H9 (cell line): ENCODE data around the gene DDX47. TPM values are rescaled to one million over a fixed set of nuclear protein-coding genes. Genes with fewer than 3 reads are reported as not detected.

ENCODE experiments used
- DNase-seq: peaks from one replicate; pipeline ENCODE4 v3.0.0-alpha.2; 2017
- H2AFZ ChIP-seq: one replicate; pipeline ENCODE4 v1.6.1; 2013; ENCODE audit warnings: mild to moderate bottlenecking, low read length, control low read depth, moderate library complexity
- H2AK5ac ChIP-seq: 2 replicates; pipeline ENCODE4 v1.6.1; 2013; ENCODE audit warnings: low read length, control low read depth, mixed read lengths; ENCODE audit not compliant: insufficient read length
- H2BK120ac ChIP-seq: one replicate; pipeline ENCODE4 v1.6.1; 2013; ENCODE audit warnings: low read depth, mild to moderate bottlenecking, low read length, control low read depth, inconsistent platforms; ENCODE audit not compliant: poor library complexity, severe bottlenecking
- H2BK12ac ChIP-seq: 2 replicates; pipeline ENCODE4 v1.6.1; 2013; ENCODE audit warnings: low read length, control low read depth, mixed read lengths, low read depth; ENCODE audit not compliant: insufficient read length
- H2BK15ac ChIP-seq: 2 replicates; pipeline ENCODE4 v1.6.1; 2013; ENCODE audit warnings: low read depth, low read length, control low read depth
- H2BK20ac ChIP-seq: one replicate; pipeline ENCODE4 v1.6.1; 2013; ENCODE audit warnings: low read depth, mild to moderate bottlenecking, low read length, control low read depth, inconsistent platforms; ENCODE audit not compliant: poor library complexity, severe bottlenecking
- H2BK5ac ChIP-seq: 2 replicates; pipeline ENCODE4 v1.6.1; 2013; ENCODE audit warnings: low read length, control low read depth, mixed read lengths; ENCODE audit not compliant: insufficient read length
- H3K14ac ChIP-seq: 2 replicates; pipeline ENCODE4 v1.6.1; 2013; ENCODE audit warnings: low read length, control low read depth; ENCODE audit not compliant: insufficient read depth
- H3K18ac ChIP-seq: 2 replicates; pipeline ENCODE4 v1.6.1; 2013; ENCODE audit warnings: low read depth, mild to moderate bottlenecking, mixed read lengths, low read length, control low read depth; ENCODE audit not compliant: insufficient read length
- H3K23ac ChIP-seq: 2 replicates; pipeline ENCODE4 v1.6.1; 2013; ENCODE audit warnings: low read length, control low read depth, mixed read lengths, low read depth; ENCODE audit not compliant: insufficient read length
- H3K23me2 ChIP-seq: 2 replicates; pipeline ENCODE4 v1.6.1; 2013; ENCODE audit warnings: low read depth, mild to moderate bottlenecking, mixed read lengths, low read length, control low read depth; ENCODE audit not compliant: insufficient read length, poor library complexity, severe bottlenecking
- H3K27ac ChIP-seq: 2 replicates; pipeline ENCODE4 v1.5.1; 2013; ENCODE audit warnings: low read length, control low read depth, mixed read lengths, low read depth; ENCODE audit not compliant: insufficient read length
- H3K27me3 ChIP-seq: 2 replicates; pipeline ENCODE4 v1.6.1; 2013; ENCODE audit warnings: low read length, control low read depth, inconsistent platforms; ENCODE audit not compliant: insufficient read depth
- H3K4ac ChIP-seq: 2 replicates; pipeline ENCODE4 v1.6.1; 2013; ENCODE audit warnings: low read depth, mild to moderate bottlenecking, control low read depth, inconsistent platforms, low read length, moderate library complexity
- H3K4me1 ChIP-seq: 2 replicates; pipeline ENCODE4 v1.6.1; 2013; ENCODE audit warnings: low read length, control low read depth, inconsistent platforms; ENCODE audit not compliant: insufficient read depth
- H3K4me2 ChIP-seq: 2 replicates; pipeline ENCODE4 v1.6.1; 2013; ENCODE audit warnings: low read length, control low read depth, mixed read lengths; ENCODE audit not compliant: insufficient read length, insufficient read depth
- H3K56ac ChIP-seq: 2 replicates; pipeline ENCODE4 v1.6.1; 2013; ENCODE audit warnings: low read depth, mild to moderate bottlenecking, mixed read lengths, low read length, control low read depth; ENCODE audit not compliant: insufficient read length
- H3K79me1 ChIP-seq: 2 replicates; pipeline ENCODE4 v1.6.1; 2013; ENCODE audit warnings: low read depth, mild to moderate bottlenecking, moderate library complexity, low read length, control low read depth, inconsistent platforms; ENCODE audit not compliant: insufficient read depth, poor library complexity, severe bottlenecking
- H3K79me2 ChIP-seq: 2 replicates; pipeline ENCODE4 v1.6.1; 2013; ENCODE audit warnings: low read length, control low read depth, inconsistent platforms; ENCODE audit not compliant: insufficient read depth
- H3K9ac ChIP-seq: 2 replicates; pipeline ENCODE4 v1.6.1; 2013; ENCODE audit warnings: low read length, control low read depth, mixed read lengths; ENCODE audit not compliant: insufficient read length; ENCODE audit errors: extremely low read depth
- H3K9me3 ChIP-seq: one replicate; pipeline ENCODE4 v1.6.1; 2013; ENCODE audit warnings: low read depth, low read length, inconsistent platforms; ENCODE audit not compliant: control insufficient read depth
- H3T11ph ChIP-seq: one replicate; pipeline ENCODE4 v1.6.1; 2013; ENCODE audit warnings: mild to moderate bottlenecking, low read length, control low read depth, inconsistent platforms
- H4K20me1 ChIP-seq: one replicate; pipeline ENCODE4 v1.6.1; 2013; ENCODE audit not compliant: control insufficient read depth, insufficient read length, insufficient read depth
- H4K5ac ChIP-seq: 2 replicates; pipeline ENCODE4 v1.6.1; 2013; ENCODE audit warnings: low read depth, mild to moderate bottlenecking, mixed read lengths, low read length, control low read depth; ENCODE audit not compliant: insufficient read length
- H4K8ac ChIP-seq: replicated peaks from 2 replicates; pipeline ENCODE4 v1.6.1; 2013; ENCODE audit warnings: low read length, control low read depth, mixed read lengths, low read depth; ENCODE audit not compliant: insufficient read length
- H4K91ac ChIP-seq: 2 replicates; pipeline ENCODE4 v1.6.1; 2013; ENCODE audit warnings: low read depth, mild to moderate bottlenecking, moderate library complexity, mixed read lengths, low read length, control low read depth; ENCODE audit not compliant: insufficient read length
- H3K27ac Mint-ChIP-seq, 3 experiments: 2 replicates in 2 of 3; 3 replicates in 1 of 3; pipeline ENCODE4 v1.8.0; 2020 to 2021; ENCODE audit warnings: mixed read lengths in 3 of 3, mild to moderate bottlenecking in 1 of 3, moderate library complexity in 1 of 3
- H3K27me3 Mint-ChIP-seq: 2 replicates; pipeline ENCODE4 v1.8.0; 2021; ENCODE audit warnings: low read depth, mild to moderate bottlenecking, moderate library complexity, mixed read lengths
- H3K36me3 Mint-ChIP-seq, 3 experiments: 2 replicates in 2 of 3; 3 replicates in 1 of 3; pipeline ENCODE4 v1.8.0; 2020 to 2021; ENCODE audit warnings: low read depth in 3 of 3, mixed read lengths in 3 of 3; ENCODE audit not compliant: insufficient read depth in 1 of 3
- H3K4me1 Mint-ChIP-seq, 2 experiments: 2 replicates each; pipeline ENCODE4 v1.8.0; 2020; ENCODE audit warnings: mixed read lengths in 2 of 2
- H3K4me3 Mint-ChIP-seq, 2 experiments: 2 replicates in 1 of 2; 3 replicates in 1 of 2; pipeline ENCODE4 v1.8.0; 2020 to 2021; ENCODE audit warnings: mild to moderate bottlenecking in 2 of 2, mixed read lengths in 2 of 2, moderate library complexity in 1 of 2
- H3K9me3 Mint-ChIP-seq, 2 experiments: 2 replicates in 1 of 2; 3 replicates in 1 of 2; pipeline ENCODE4 v1.8.0; 2020; ENCODE audit warnings: mild to moderate bottlenecking in 2 of 2, mixed read lengths in 2 of 2, moderate library complexity in 1 of 2
- CTCF ChIP-seq: fragments of 200-600 bp; sonication (generic); conservative IDR thresholded peaks from 3 replicates; pipeline ENCODE4 v1.8.0; 2021; ENCODE audit warnings: antibody characterized with exemption, mild to moderate bottlenecking
- WGBS: extraction: QIAGEN DNeasy Blood & Tissue Kit; methylation state at CpG from one replicate; pipeline ENCODE4 v1.1.7; 2013; ENCODE audit warnings: missing lambda C conversion rate, low lambda C conversion rate, mixed read lengths; ENCODE audit not compliant: insufficient read length; ENCODE audit errors: extremely low coverage; 5-methylcytosine and 5-hydroxymethylcytosine counted together
- total RNA-seq: library from RNA; stranded (reverse); gene quantifications from 2 replicates; pipeline ENCODE4 v1.2.1, GENCODE V29; 2021

DDX47 gene
- total RNA-seq, 1 experiment from 2014 or later = 78.2 TPM

DNA sequence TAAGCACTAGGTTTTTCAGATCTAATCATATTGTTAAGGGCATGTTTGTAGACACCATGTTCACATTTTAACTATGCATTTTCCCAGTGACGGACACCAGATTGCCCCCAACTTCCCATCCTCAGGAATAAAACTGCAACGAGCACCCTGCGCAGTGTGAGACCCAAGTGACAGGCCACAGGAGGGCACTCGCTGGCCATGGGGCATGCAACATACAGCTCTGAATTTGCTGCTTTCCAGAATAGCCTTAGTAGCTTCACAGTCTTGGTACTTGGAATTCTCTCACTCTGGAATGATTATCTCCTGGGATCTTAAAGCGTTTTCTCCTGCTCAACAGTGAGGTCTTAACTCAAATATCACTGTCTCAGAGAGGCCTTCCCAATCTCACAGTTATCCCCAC is 972 bp upstream of the DDX47 start:
- H4K5ac ChIP-seq = no peak overlapping the region
- no peak for DNase-seq
- no peak; the same call in 2 of the 3 replicates for TF ChIP-seq CTCF
- H3K23me2 ChIP-seq = peaks cover 3% of the 10 kb centered on the region
- H3K4me1 ChIP-seq = no peaks in the 10 kb centered on the region
- no peak overlapping the region for H3K18ac ChIP-seq
- no peak overlapping the region for H3K4me2 ChIP-seq
- H3K27me3 ChIP-seq = no peaks in the 10 kb centered on the region
- H2BK15ac ChIP-seq = no peak overlapping the region
- no peak overlapping the region for H2BK12ac ChIP-seq
- no peak overlapping the region for H2BK120ac ChIP-seq
- H3K79me2 ChIP-seq = peaks cover 10% of the 10 kb centered on the region; the same call in 1 of the 2 replicates
- no peak overlapping the region for H3K14ac ChIP-seq
- no peak overlapping the region for H3K9ac ChIP-seq
- no peak overlapping the region for H4K91ac ChIP-seq
- H3K4ac ChIP-seq = no peak overlapping the region
- no peak overlapping the region for H4K8ac ChIP-seq
- H3K27ac ChIP-seq = no peak overlapping the region
- H3K79me1 ChIP-seq = peaks cover 6% of the 10 kb centered on the region
- H3T11ph ChIP-seq = no peak overlapping the region
- no CpG with 5 or more reads among the region's 5 CpGs for WGBS
- H3K56ac ChIP-seq = no peak overlapping the region
- H4K20me1 ChIP-seq = no peaks in the 10 kb centered on the region
- H3K36me3 Mint-ChIP-seq = peaks cover 8 to 21% (median 18%) of the 10 kb centered on the region in 3 experiments; a peak in 6 of 7 replicates
- H3K9me3 ChIP-seq = no peaks in the 10 kb centered on the region
- H3K9me3 Mint-ChIP-seq = peaks cover 0 to 5% of the 10 kb centered on the region in 2 experiments; a peak in 1 of 5 replicates
- H2AK5ac ChIP-seq = no peak overlapping the region
- peaks cover 17 to 30% of the 10 kb centered on the region in 2 experiments for H3K4me1 Mint-ChIP-seq
- H2BK20ac ChIP-seq = no peak overlapping the region
- H3K27me3 Mint-ChIP-seq = no peaks in the 10 kb centered on the region
- H3K4me3 Mint-ChIP-seq = no peak overlapping the region
- no peak overlapping the region for H2AFZ ChIP-seq
- no peak overlapping the region for H3K23ac ChIP-seq
- no peak overlapping the region for H3K27ac Mint-ChIP-seq
- H2BK5ac ChIP-seq = no peak overlapping the region
